Heart left ventricle (tissue), 16 donors: ENCODE data around the gene CMIP. TPM values are rescaled to one million over a fixed set of nuclear protein-coding genes. Genes with fewer than 3 reads are reported as not detected.

Source experiments
- ATAC-seq, 4 donors: fragments of 200-7000 bp; cut with Tn5 transposase; one replicate each; pipeline ENCODE4 v1.9.1; 2020 to 2022; ENCODE audit warnings: moderate library complexity in 4 of 4, mild to moderate bottlenecking in 3 of 4, moderate number of reproducible peaks in 1 of 4
- DNase-seq, 5 donors: peaks; one replicate each; pipeline ENCODE4 v3.0.0-alpha.2; 2020
- H3K27ac ChIP-seq, 12 donors: fragments of 200-600 bp; sonication (generic) in 4 of 12; one replicate each; pipeline versions ENCODE4 v1.5.0 to v1.8.0; 2016 to 2022; ENCODE audit warnings: mild to moderate bottlenecking in 2 of 12
- H3K27me3 ChIP-seq, 9 donors: fragments of 200-600 bp; sonication (generic) in 2 of 9; one replicate each; pipeline versions ENCODE4 v1.5.1 to v1.8.0; 2016 to 2022; ENCODE audit warnings: mild to moderate bottlenecking in 3 of 9
- H3K36me3 ChIP-seq, 9 donors: fragments of 200-600 bp; sonication (generic) in 2 of 9; one replicate each; pipeline versions ENCODE4 v1.5.0 to v1.8.0; 2018 to 2022; ENCODE audit warnings: mild to moderate bottlenecking in 2 of 9
- H3K4me1 ChIP-seq, 12 donors: fragments of 200-600 bp; sonication (generic) in 4 of 12; one replicate each; pipeline versions ENCODE4 v1.5.0 to v1.8.0; 2016 to 2022; ENCODE audit warnings: mild to moderate bottlenecking in 3 of 12
- H3K4me3 ChIP-seq, 12 donors: fragments of 200-600 bp; sonication (generic) in 4 of 12; one replicate each; pipeline versions ENCODE4 v1.5.0 to v1.8.0; 2017 to 2022; ENCODE audit warnings: mild to moderate bottlenecking in 9 of 12, moderate library complexity in 4 of 12
- H3K9me3 ChIP-seq, 12 donors: fragments of 200-600 bp; sonication (generic) in 4 of 12; one replicate each; pipeline versions ENCODE4 v1.5.0 to v1.8.0; 2016 to 2022; ENCODE audit warnings: mild to moderate bottlenecking in 1 of 12
- POLR2A ChIP-seq, 2 donors: fragments of 450-650 bp; IDR thresholded peaks; one replicate each; pipeline ENCODE4 v1.6.1; 2017; ENCODE audit warnings: antibody characterized with exemption in 2 of 2, mild to moderate bottlenecking in 2 of 2, moderate library complexity in 2 of 2
- WGBS, 4 donors: extraction: QIAGEN DNeasy Blood & Tissue Kit in 2 of 4; methylation state at CpG; one replicate each; pipeline versions ENCODE4 v1.1.5 to v1.1.7; 2013 to 2018; 5-methylcytosine and 5-hydroxymethylcytosine counted together
- intact Hi-C, 10 donors: fragments of 100-400 bp; cut with DNase I; formaldehyde crosslinking; loops; one replicate each; pipeline versions ENCODE4 v1.11.1 to v1.14.2; 2022
- polyA plus RNA-seq, 2 donors: library from polyadenylated mRNA; stranded (reverse); fragments of 200-250 nt; gene quantifications; one replicate each; pipeline ENCODE4 v1.2.3, GENCODE V29; 2013
- total RNA-seq, 9 donors: library from RNA; depleted of rRNA in 2 of 9; stranded (reverse); fragments of >200 nt in 2 of 9; fragmentation: NEBNext Ultra II Directional in 3 of 9; extraction: Animal tissue kit (Norgen Biotek cat#: 25700) in 3 of 9; gene quantifications; one replicate each; pipeline versions ENCODE4 v1.1.0 to v1.2.4, GENCODE V29; 2016 to 2023
- TF ChIP-seq, protein P1 (sequence below), 12 donors: fragments of 200-600 bp; sonication (generic) in 4 of 12; IDR thresholded peaks; one replicate each; pipeline versions ENCODE4 v1.5.0 to v1.8.0; 2018 to 2022; ENCODE audit warnings: antibody characterized with exemption in 12 of 12, mild to moderate bottlenecking in 5 of 12
- donor health status: ischemic (EF 13 %, LVEDD 7.1; RV severe dilation, severe dysfunction).
- donor health status: healthy with polysubstance abuse.
- donor health status: DM: no; HTN: yes; CAD: no.
- donor health status: DM: no; HTN: no; CAD: no.
- donor health status: ischemic (EF 25% LVEDD 6.9; RV normal size, moderate dysfunction).
- donor health status: ischemic (EF 25% LVEDD 5.7; RV mildly dilated, moderate dysfunction).
- donor health status: healthy.
- donor health status: DM: yes; HTN: yes; CAD: no.
- donor health status: ischemic (EF 35%, LVEDD 5.7; RV mildly dilated, moderate dysfunction).
- donor health status: nonischemic (EF 11% LVEDD 7.7; RV severe dilation, severe dysfunction).
- donor health status: DM: yes; HTN: yes; CAD: no.
- donor health status: PGD.
- donor health status: ischemic (EF 29% LVEDD 5.4; RV normal size, mild dysfunction).
- donor health status: nonischemic (EF 23%, LVEDD 6.1; RV moderate dilation, normal function).

Gene CMIP
- total and polyA plus RNA-seq, 11 donors: 4.1 to 48.8 (median 10.6) TPM

DNA sequence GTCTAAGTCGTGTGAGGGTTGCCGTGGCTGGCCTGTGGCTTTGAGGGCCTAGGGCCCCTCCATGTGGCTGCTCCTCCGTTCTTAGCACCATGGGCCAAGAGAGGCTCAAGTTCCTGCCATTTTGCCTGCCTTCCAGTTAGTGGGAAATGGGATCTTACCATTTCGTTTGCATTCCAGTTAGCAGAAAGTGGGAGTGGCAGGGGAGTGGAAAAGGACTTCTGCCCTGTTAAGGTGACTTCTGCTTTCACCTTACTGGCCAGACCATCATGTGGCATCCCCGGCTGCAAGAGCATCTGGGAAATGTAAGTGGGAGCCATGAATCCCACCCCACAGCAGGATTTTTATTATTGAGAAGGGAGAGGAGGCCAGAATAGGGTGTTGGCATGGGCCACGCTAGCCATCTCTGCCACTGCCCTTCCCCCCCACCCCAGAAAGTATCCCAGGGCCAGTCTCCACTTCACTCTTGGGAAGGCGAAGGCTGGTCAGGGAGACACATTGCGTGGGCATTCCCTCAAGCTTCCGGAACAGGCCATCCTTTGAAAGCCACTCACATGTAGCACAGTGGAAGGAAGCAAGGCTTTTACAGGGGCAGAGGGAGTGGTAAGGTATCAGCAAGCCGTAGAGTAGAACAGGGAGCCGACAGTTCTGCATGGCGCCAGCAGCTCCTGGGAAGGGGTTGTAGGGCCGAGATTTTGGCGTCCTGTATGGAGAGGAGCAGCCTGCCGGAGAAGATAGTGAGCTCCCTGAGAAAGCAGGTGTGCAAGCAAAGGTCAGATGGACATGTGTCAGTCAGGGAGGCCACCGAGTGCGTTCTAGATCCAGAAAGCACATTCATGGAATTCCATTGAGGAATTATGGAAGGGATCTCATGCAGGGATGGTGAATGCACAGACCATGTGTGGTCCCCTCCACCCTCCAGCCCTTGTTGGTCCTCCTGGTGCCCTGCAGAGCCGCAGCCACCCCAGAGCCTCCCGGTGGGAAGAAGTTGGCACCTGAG is 33.4 kb downstream of the CMIP start:
- TF ChIP-seq POLR2A (IDR thresholded peaks at IDR 0.05): no peak
- TF ChIP-seq, protein P1, sequence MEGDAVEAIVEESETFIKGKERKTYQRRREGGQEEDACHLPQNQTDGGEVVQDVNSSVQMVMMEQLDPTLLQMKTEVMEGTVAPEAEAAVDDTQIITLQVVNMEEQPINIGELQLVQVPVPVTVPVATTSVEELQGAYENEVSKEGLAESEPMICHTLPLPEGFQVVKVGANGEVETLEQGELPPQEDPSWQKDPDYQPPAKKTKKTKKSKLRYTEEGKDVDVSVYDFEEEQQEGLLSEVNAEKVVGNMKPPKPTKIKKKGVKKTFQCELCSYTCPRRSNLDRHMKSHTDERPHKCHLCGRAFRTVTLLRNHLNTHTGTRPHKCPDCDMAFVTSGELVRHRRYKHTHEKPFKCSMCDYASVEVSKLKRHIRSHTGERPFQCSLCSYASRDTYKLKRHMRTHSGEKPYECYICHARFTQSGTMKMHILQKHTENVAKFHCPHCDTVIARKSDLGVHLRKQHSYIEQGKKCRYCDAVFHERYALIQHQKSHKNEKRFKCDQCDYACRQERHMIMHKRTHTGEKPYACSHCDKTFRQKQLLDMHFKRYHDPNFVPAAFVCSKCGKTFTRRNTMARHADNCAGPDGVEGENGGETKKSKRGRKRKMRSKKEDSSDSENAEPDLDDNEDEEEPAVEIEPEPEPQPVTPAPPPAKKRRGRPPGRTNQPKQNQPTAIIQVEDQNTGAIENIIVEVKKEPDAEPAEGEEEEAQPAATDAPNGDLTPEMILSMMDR (IDR thresholded peaks at IDR 0.05): no peak
- Histone ChIP-seq H3K9me3 (no peaks in the 10 kb centered on the region), H3K27me3 (no peaks in the 10 kb centered on the region), H3K36me3 (no peaks in the 10 kb centered on the region), H3K4me1 (peaks cover 0 to 98% (median 45%) of the 10 kb centered on the region in 12 donors), H3K4me3 (peak overlapping the region in 2 of 12 donors; percentile 15 to 16), H3K27ac (peak overlapping the region in 10 of 12 donors; percentile 14 to 90 (median 48))
- ATAC-seq: no peak
- no peak for DNase-seq
- 86 to 93% (median 89%) methylated on average over 19 of the region's 19 CpGs for WGBS, 4 donors
- intact Hi-C loops: no loop called here

DNA sequence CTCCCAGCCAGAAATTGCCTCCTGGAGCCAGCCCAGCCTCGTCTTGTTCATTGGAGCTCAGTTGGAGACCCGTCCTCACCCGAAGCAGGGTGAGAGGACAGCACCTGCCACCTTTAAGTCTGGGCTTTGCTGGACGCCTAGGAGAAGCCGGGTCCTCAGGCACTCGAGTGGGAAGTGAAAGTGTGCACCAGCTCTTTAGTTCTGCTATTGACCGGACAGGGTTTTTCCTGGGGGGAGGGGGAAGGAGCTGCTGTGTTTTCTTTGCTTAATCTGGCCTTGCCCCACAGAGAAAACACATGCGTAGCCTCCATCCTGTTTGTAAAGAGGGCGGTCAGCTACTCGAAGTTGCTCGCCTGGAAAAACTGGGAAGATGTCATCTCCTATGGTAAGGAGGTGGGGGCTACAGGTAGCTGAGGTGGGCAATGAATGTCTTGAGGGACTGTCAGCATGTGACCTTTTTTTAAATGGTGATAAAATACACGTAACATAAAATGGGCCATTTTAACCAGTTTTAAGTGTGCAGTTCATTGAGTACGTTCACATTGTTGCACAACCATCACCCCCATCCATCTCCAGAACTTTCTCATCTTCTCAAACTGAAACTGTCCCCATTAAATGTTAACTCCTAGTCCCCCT is 34.4 kb downstream of the CMIP start:
- no peaks in the 10 kb centered on the region for H3K36me3 ChIP-seq
- TF ChIP-seq, protein P1 (IDR thresholded peaks at IDR 0.05): no peak
- no peak for TF ChIP-seq POLR2A (IDR thresholded peaks at IDR 0.05)
- WGBS, 4 donors: 60 to 70% (median 65%) methylated on average over 12 to 13 of the region's 13 CpGs
- DNase-seq (peak in 4 of 5 donors; percentile 57 to 75 (median 70)), ATAC-seq (peak; percentile 28 to 78 (median 60))
- no peaks in the 10 kb centered on the region for H3K9me3 ChIP-seq
- intact Hi-C loops: no loop called here
- peaks cover 0 to 98% (median 41%) of the 10 kb centered on the region in 12 donors for H3K4me1 ChIP-seq
- H3K4me3 ChIP-seq: peak overlapping the region in 2 of 12 donors; percentile 15 to 16
- H3K27ac ChIP-seq: peak overlapping the region in 10 of 12 donors; percentile 14 to 90 (median 48)
- no peaks in the 10 kb centered on the region for H3K27me3 ChIP-seq

DNA sequence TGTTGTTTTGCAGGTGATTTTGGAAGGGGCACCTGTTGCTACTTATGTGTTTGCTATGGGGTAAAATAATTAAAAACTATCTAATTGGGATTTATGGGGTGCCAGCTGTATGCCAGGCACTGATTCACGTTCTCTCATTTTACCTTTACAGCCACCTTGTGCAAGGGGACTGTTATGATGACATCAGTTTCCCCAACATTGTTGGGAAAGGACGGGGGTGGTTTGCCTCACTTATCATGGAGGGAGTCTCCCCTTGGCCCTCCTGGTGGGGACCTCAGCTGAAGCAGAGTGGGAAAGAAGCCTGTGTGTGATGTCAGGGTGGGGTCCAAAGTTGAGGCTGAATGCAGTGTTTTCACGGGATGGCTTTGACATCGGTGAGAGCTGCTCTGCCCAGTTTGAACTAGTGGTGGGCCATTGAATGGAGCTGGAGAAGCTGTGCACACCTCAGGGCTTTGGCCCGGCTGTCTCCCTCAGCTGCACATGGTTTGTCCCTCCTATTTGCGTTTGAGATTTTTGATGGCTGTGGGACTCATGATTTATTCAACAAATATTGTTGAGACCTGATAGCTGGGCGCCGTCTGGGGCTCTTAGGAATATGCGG is 36.1 kb downstream of the CMIP start:
- 88 to 93% (median 92%) methylated on average over 8 to 9 of the region's 9 CpGs for WGBS, 4 donors
- Histone ChIP-seq H3K27me3 (no peaks in the 10 kb centered on the region), H3K36me3 (no peaks in the 10 kb centered on the region), H3K4me1 (peaks cover 0 to 93% (median 35%) of the 10 kb centered on the region in 12 donors), H3K4me3 (peak overlapping the region in 1 of 12 donors; percentile 6), H3K9me3 (no peaks in the 10 kb centered on the region), H3K27ac (peak overlapping the region in 6 of 12 donors; percentile 17 to 90 (median 39))
- intact Hi-C loops: loop anchor here in 1 of 10 donors (5.0 kb wide), 1 partner anchor 33 kb away; no protein-coding TSS in a partner anchor
- ATAC-seq (no peak), DNase-seq (no peak)
- TF ChIP-seq POLR2A (IDR thresholded peaks at IDR 0.05): no peak
- TF ChIP-seq, protein P1 (IDR thresholded peaks at IDR 0.05): no peak
